NCI-H82 treated with DMSO at 0.1 percent for 48 hours (cell line): ENCODE data around the gene CELA2B.
A peak's percentile ranks its signal among the peaks of the same experiment; 100 is the strongest.
"Not testable (repeated sequence)": the region's sequence is repeated elsewhere in the genome, so short reads cannot be mapped to it uniquely, and the experiment has no call there.

ENCODE experiments used
- DNase-seq: peaks from one replicate; lab custom pipeline; 2025; ENCODE audit not compliant: unreplicated experiment; lab: John Stamatoyannopoulos, UW

CELA2B gene

GRCh38 chr1:15465674-15466073 is 10.2 kb upstream of the CELA2B start:
- no peak for DNase-seq

GRCh38 chr1:15466955-15467625 is 8.8 kb upstream of the CELA2B start:
- DNase-seq: not testable (repeated sequence)

- no peak for DNase-seq
Measured at GRCh38 chr1:15468145-15468544, 7.8 kb upstream of the CELA2B start.

GRCh38 chr1:15469361-15469760 is 6.5 kb upstream of the CELA2B start:
- DNase-seq: no peak

- DNase-seq: not testable (repeated sequence)
Measured at GRCh38 chr1:15469821-15470448, 6.0 kb upstream of the CELA2B start.

GRCh38 chr1:15471067-15471466 is 4.8 kb upstream of the CELA2B start:
- not testable (repeated sequence) for DNase-seq

- DNase-seq: not testable (repeated sequence)
Measured at GRCh38 chr1:15471723-15472122, 4.2 kb upstream of the CELA2B start.

GRCh38 chr1:15472587-15472986 is 3.3 kb upstream of the CELA2B start:
- no peak for DNase-seq

GRCh38 chr1:15476927-15477326 is 1.0 kb downstream of the CELA2B start:
- DNase-seq: no peak

GRCh38 chr1:15477646-15478212 is 1.8 kb downstream of the CELA2B start:
- DNase-seq: no peak

GRCh38 chr1:15479654-15480347 is 3.9 kb downstream of the CELA2B start:
- DNase-seq: no peak

- DNase-seq: not testable (repeated sequence)
Measured at GRCh38 chr1:15482455-15482854, 6.6 kb downstream of the CELA2B start.

GRCh38 chr1:15482983-15483543 is 7.2 kb downstream of the CELA2B start:
- DNase-seq: not testable (repeated sequence)

- DNase-seq: peak; percentile 57
Measured at GRCh38 chr1:15483971-15484370, 8.1 kb downstream of the CELA2B start.

- not testable (repeated sequence) for DNase-seq
Measured at GRCh38 chr1:15484443-15484842, 8.5 kb downstream of the CELA2B start.

GRCh38 chr1:15485636-15486035 is 9.7 kb downstream of the CELA2B start:
- DNase-seq: no peak

GRCh38 chr1:15486844-15487610 is 11.1 kb downstream of the CELA2B start:
- DNase-seq: not testable (repeated sequence)

GRCh38 chr1:15488371-15488770 is 12.5 kb downstream of the CELA2B start:
- no peak for DNase-seq

GRCh38 chr1:15489052-15489736 is 13.3 kb downstream of the CELA2B start:
- DNase-seq: no peak

- DNase-seq: not testable (repeated sequence)
Measured at GRCh38 chr1:15491010-15491409, 15.1 kb downstream of the CELA2B start.
